Brain microvascular endothelial cell (primary cell): ENCODE measurements around the gene CHN2.

Source experiments
- DNase-seq: peaks from one replicate; pipeline ENCODE4 v3.0.0-alpha.2; 2020
- H3K27ac ChIP-seq: fragments of 250-450 bp; sonication (Bioruptor Pico); 2 replicates; pipeline ENCODE4 v1.5.1; 2020; ENCODE audit warnings: mild to moderate bottlenecking, moderate library complexity
- H3K27me3 ChIP-seq: fragments of 250-450 bp; sonication (Bioruptor Pico); replicated peaks from 2 replicates; pipeline ENCODE4 v1.5.1; 2020; ENCODE audit warnings: mild to moderate bottlenecking
- H3K36me3 ChIP-seq: fragments of 250-450 bp; sonication (Bioruptor Pico); replicated peaks from 2 replicates; pipeline ENCODE4 v1.5.1; 2020; ENCODE audit warnings: mild to moderate bottlenecking
- H3K4me3 ChIP-seq: 2 replicates; pipeline ENCODE4 v1.5.1; 2011; ENCODE audit warnings: low read depth, mild to moderate bottlenecking, control low read depth, low read length, moderate library complexity
- in situ Hi-C: cut with HindIII; loops from 2 replicates; pipeline ENCODE4 v1.10.0; 2017; ENCODE audit warnings: low sequenced_read_pairs, low pct_ligation_motif_present
- TF ChIP-seq, protein P1 (sequence below): IDR thresholded peaks from 2 replicates; pipeline ENCODE4 v1.5.1; 2011; ENCODE audit warnings: low read depth, mild to moderate bottlenecking, moderate library complexity, low read length, control low read depth, inconsistent platforms; ENCODE audit errors: missing control alignments

Gene CHN2

GRCh38 chr7:29485339-29486190 lies 291.0 kb downstream of the CHN2 start:
- TF ChIP-seq, protein P1, sequence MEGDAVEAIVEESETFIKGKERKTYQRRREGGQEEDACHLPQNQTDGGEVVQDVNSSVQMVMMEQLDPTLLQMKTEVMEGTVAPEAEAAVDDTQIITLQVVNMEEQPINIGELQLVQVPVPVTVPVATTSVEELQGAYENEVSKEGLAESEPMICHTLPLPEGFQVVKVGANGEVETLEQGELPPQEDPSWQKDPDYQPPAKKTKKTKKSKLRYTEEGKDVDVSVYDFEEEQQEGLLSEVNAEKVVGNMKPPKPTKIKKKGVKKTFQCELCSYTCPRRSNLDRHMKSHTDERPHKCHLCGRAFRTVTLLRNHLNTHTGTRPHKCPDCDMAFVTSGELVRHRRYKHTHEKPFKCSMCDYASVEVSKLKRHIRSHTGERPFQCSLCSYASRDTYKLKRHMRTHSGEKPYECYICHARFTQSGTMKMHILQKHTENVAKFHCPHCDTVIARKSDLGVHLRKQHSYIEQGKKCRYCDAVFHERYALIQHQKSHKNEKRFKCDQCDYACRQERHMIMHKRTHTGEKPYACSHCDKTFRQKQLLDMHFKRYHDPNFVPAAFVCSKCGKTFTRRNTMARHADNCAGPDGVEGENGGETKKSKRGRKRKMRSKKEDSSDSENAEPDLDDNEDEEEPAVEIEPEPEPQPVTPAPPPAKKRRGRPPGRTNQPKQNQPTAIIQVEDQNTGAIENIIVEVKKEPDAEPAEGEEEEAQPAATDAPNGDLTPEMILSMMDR, result no peak
- in situ Hi-C loops, result no loop called here
- H3K4me3 ChIP-seq, result no peak overlapping the region
- H3K27me3 ChIP-seq, result no peaks in the 10 kb centered on the region
- no peak for DNase-seq
- no peak overlapping the region for H3K27ac ChIP-seq
- no peaks in the 10 kb centered on the region for H3K36me3 ChIP-seq

DNA sequence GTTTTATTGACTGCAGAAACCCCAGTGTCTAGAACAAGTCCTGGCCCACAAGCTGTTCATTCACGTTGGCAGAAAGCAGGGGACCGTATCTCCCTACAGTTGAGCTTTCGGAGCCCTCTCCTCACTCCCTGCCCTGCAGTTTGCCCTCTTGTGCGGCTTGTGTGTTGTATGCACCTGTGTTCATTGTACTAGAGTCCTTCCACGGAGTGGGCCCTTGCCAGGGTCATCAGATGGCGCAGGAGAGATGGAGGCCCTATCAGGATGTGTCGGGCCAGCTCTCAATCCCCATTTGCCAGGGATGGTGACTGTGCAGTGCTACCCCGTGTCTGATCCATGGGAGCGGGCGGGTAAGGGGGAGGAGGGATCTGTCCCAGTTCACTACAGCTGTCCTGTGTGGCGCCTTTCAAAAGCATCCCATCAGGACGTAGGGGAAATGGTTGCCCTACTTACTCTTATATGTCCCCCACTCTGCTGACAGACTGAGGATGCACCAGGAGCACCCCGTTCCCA lies 291.7 kb downstream of the CHN2 start:
- H3K4me3 ChIP-seq, result no peak overlapping the region
- no peaks in the 10 kb centered on the region for H3K36me3 ChIP-seq
- TF ChIP-seq, protein P1, result no peak
- no peak overlapping the region for H3K27ac ChIP-seq
- DNase-seq, result no peak
- in situ Hi-C loops, result no loop called here
- H3K27me3 ChIP-seq, result no peaks in the 10 kb centered on the region

GRCh38 chr7:29487424-29487823 lies 292.8 kb downstream of the CHN2 start:
- TF ChIP-seq, protein P1, result no peak
- in situ Hi-C loops, result no loop called here
- no peak for DNase-seq
- Histone ChIP-seq H3K27me3 (no peaks in the 10 kb centered on the region), H3K27ac (no peak overlapping the region), H3K4me3 (no peak overlapping the region), H3K36me3 (no peaks in the 10 kb centered on the region)

DNA sequence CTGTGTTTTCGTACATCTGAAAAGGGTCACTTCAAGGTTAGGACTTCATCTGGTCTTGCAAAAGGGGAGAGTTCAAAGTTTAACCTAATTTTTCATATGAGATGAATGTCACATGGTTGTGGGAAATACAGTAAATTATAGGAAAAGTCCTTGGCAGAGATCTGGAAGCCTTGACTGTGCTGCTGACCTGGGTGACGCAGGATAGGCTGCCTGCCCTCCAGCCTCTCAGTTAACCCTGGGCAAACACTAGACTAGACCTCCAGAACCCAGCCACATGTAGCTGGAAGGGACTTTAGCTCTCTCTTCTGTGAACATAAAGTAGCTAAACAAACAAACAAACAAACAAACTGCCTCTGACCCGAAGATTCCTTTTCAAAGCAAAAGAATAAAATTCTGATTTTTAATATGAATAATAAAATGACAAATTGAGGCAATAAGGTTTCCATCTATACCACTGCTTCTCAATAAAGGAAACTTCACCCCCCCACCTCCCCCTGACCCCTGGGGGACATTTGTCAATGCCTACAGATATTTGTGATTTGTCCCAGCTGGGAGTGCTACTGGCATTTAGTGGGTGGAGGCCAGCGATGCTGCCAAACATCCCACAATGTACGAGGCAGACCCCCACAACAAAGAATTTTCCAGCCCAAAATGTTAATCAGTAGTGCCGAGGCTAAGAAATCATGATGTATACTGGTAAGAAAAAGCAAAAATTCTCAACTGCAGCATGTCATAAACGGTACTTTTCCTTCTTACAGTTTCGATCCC lies 293.8 kb downstream of the CHN2 start:
- in situ Hi-C loops, result no loop called here
- no peak for DNase-seq
- Histone ChIP-seq H3K27me3 (no peaks in the 10 kb centered on the region), H3K4me3 (no peak overlapping the region), H3K27ac (peak overlapping the region; percentile 84), H3K36me3 (no peaks in the 10 kb centered on the region)
- TF ChIP-seq, protein P1, result no peak

DNA sequence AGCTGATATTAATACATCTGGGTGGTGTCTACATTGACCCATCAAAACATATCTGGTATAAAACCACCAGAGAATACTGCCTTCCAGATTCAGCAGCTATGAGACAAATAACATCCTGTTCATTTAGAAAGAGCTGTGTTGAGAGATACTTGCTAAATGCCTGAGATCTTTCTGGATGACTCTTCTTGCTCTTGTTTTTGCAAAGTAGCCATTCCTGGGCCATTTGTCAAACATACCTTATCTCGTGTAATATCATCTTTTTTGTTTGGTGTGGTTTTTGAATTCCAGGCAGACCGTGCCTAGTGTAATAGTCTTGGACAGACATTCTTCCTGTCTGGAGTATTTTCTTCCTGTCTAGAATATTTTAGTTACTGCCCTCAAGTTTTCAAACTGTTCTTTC lies 294.4 kb downstream of the CHN2 start:
- in situ Hi-C loops, result no loop called here
- no peaks in the 10 kb centered on the region for H3K36me3 ChIP-seq
- H3K4me3 ChIP-seq, result no peak overlapping the region
- DNase-seq, result peak; percentile 92
- peak overlapping the region; percentile 84 for H3K27ac ChIP-seq
- TF ChIP-seq, protein P1, result no peak
- no peaks in the 10 kb centered on the region for H3K27me3 ChIP-seq
